Raji (cell line): ENCODE data around the gene SFRP5.

ENCODE experiments used
- POLR2A ChIP-seq: IDR thresholded peaks from 2 replicates; pipeline ENCODE4 v1.6.1; 2011; ENCODE audit warnings: low read depth, low read length, control low read depth; ENCODE audit not compliant: insufficient read depth

Gene SFRP5

GRCh38 chr10:97760461-97761257 lies 11.1 kb downstream of the SFRP5 start:
- no peak for TF ChIP-seq POLR2A

- no peak for TF ChIP-seq POLR2A
Observed at GRCh38 chr10:97759946-97760345, 11.9 kb downstream of the SFRP5 start.

- no peak for TF ChIP-seq POLR2A
Observed at GRCh38 chr10:97759158-97759887, 12.5 kb downstream of the SFRP5 start.

GRCh38 chr10:97757471-97757870 lies 14.3 kb downstream of the SFRP5 start:
- TF ChIP-seq POLR2A: no peak

- no peak for TF ChIP-seq POLR2A
Observed at GRCh38 chr10:97755718-97756117, 16.1 kb downstream of the SFRP5 start.

GRCh38 chr10:97754726-97755125 lies 17.1 kb downstream of the SFRP5 start:
- TF ChIP-seq POLR2A: no peak

- no peak for TF ChIP-seq POLR2A
Observed at GRCh38 chr10:97752956-97753355, 18.8 kb downstream of the SFRP5 start.

GRCh38 chr10:97748116-97748515 lies 23.7 kb downstream of the SFRP5 start:
- no peak for TF ChIP-seq POLR2A

- no peak for TF ChIP-seq POLR2A
Observed at GRCh38 chr10:97747573-97747972, 24.2 kb downstream of the SFRP5 start.

- no peak for TF ChIP-seq POLR2A
Observed at GRCh38 chr10:97744405-97745035, 27.3 kb downstream of the SFRP5 start.

GRCh38 chr10:97743169-97743943 lies 28.4 kb downstream of the SFRP5 start:
- TF ChIP-seq POLR2A: no peak

- TF ChIP-seq POLR2A: no peak
Observed at GRCh38 chr10:97740613-97741012, 31.2 kb downstream of the SFRP5 start.

GRCh38 chr10:97738616-97739015 lies 33.2 kb downstream of the SFRP5 start:
- no peak for TF ChIP-seq POLR2A

- TF ChIP-seq POLR2A: no peak
Observed at GRCh38 chr10:97737770-97738265, 34.0 kb downstream of the SFRP5 start.
